Right lobe of liver (tissue), 4 donors: ENCODE data around the gene AJAP1.

ENCODE experiments used
- POLR2A ChIP-seq: fragments of 450-650 bp; IDR thresholded peaks from one replicate; pipeline ENCODE4 v1.6.1; 2017; ENCODE audit warnings: antibody characterized with exemption, mild to moderate bottlenecking
- TF ChIP-seq, protein P1 (sequence below), 4 donors: fragments of 200-600 bp in 3 of 4; fragments of 450-650 bp in 1 of 4; IDR thresholded peaks; one replicate each; pipeline versions ENCODE4 v1.5.1 to v1.8.0; 2016 to 2022; ENCODE audit warnings: antibody characterized with exemption in 4 of 4, mild to moderate bottlenecking in 2 of 4
- donor health status: DM: no; HTN: no; CAD: no.
- donor health status: DM: no; HTN: no; CAD: no.
- donor health status: DM: no; HTN: yes; CAD: no.

GRCh38 chr1:4682607-4683220 is 28.3 kb downstream of the AJAP1 start:
- TF ChIP-seq, protein P1, sequence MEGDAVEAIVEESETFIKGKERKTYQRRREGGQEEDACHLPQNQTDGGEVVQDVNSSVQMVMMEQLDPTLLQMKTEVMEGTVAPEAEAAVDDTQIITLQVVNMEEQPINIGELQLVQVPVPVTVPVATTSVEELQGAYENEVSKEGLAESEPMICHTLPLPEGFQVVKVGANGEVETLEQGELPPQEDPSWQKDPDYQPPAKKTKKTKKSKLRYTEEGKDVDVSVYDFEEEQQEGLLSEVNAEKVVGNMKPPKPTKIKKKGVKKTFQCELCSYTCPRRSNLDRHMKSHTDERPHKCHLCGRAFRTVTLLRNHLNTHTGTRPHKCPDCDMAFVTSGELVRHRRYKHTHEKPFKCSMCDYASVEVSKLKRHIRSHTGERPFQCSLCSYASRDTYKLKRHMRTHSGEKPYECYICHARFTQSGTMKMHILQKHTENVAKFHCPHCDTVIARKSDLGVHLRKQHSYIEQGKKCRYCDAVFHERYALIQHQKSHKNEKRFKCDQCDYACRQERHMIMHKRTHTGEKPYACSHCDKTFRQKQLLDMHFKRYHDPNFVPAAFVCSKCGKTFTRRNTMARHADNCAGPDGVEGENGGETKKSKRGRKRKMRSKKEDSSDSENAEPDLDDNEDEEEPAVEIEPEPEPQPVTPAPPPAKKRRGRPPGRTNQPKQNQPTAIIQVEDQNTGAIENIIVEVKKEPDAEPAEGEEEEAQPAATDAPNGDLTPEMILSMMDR (IDR thresholded peaks at IDR 0.05) = no peak
- no peak for TF ChIP-seq POLR2A
